HepG2 (cell line): Measurements from ENCODE around the gene TMEM132D. TPM values are rescaled to one million over a fixed set of nuclear protein-coding genes. Genes with fewer than 3 reads are reported as not detected.

Experiments used
- ATAC-seq: fragments of 200-7000 bp; cut with Tn5 transposase; 3 replicates; pipeline ENCODE4 v1.9.1; 2020; ENCODE audit warnings: mild to moderate bottlenecking, moderate library complexity
- BruUV-seq: library from RNA; stranded (reverse); fragments of 400-500 nt; replicated peaks from 2 replicates; lab custom pipeline; 2021; lab: Mats Ljungman, UMichigan
- CTCF ChIA-PET: fragments of 300-600 bp; formaldehyde crosslinking; extraction: SDS; loops from one replicate; lab custom pipeline; 2021; ENCODE audit warnings: low total read pairs, inconsistent platforms, low intra/inter-chr PET ratio; lab: Yijun Ruan, JAX
- POLR2A ChIA-PET: fragments of 350-600 bp; sonication (Branson Sonifier 250); formaldehyde crosslinking; loops from one replicate; lab custom pipeline; 2020; ENCODE audit warnings: antibody characterized with exemption, inconsistent platforms; lab: Yijun Ruan, JAX
- DNase-seq: peaks from one replicate; pipeline ENCODE4 v3.0.0-alpha.2; 2015; ENCODE audit warnings: low spot score
- FAIRE-seq: peaks from 3 replicates; lab custom pipeline; 2011; peaks lifted over from hg19 to GRCh38; lab: Jason Lieb, UNC
- H2AFZ ChIP-seq: one replicate; pipeline ENCODE4 v1.6.1; 2011; ENCODE audit warnings: low read length, inconsistent platforms
- H3K27ac ChIP-seq: fragments of 300-600 bp; 3 replicates; pipeline ENCODE4 v1.8.0; 2011; ENCODE audit warnings: mixed run types, mild to moderate bottlenecking, mixed read lengths, low read length, inconsistent platforms; ENCODE audit not compliant: insufficient read depth; ENCODE audit errors: extremely low read length
- H3K27me3 ChIP-seq, 2 experiments: fragments of 200-600 bp in 1 of 2; 2 replicates in 1 of 2; 3 replicates in 1 of 2; pipeline versions ENCODE4 v1.6.0 to v1.8.0; 2011; ENCODE audit warnings: low read length in 2 of 2, mild to moderate bottlenecking in 2 of 2, moderate library complexity in 2 of 2, inconsistent platforms in 1 of 2; ENCODE audit not compliant: insufficient read depth in 2 of 2, control insufficient read depth in 1 of 2
- H3K36me3 ChIP-seq, 2 experiments: fragments of 200-600 bp in 1 of 2; replicated peaks in 1 of 2; 2 replicates in 1 of 2; 3 replicates in 1 of 2; pipeline versions ENCODE4 v1.5.1 to v1.8.0; 2011; ENCODE audit warnings: low read length in 2 of 2, inconsistent platforms in 1 of 2; ENCODE audit not compliant: insufficient read depth in 2 of 2, control insufficient read depth in 1 of 2
- H3K4me1 ChIP-seq: 2 replicates; pipeline ENCODE4 v1.5.1; 2012; ENCODE audit warnings: low read length, inconsistent platforms; ENCODE audit not compliant: insufficient read depth
- H3K4me2 ChIP-seq: 2 replicates; pipeline ENCODE4 v1.6.0; 2011; ENCODE audit warnings: low read depth, low read length, inconsistent platforms
- H3K4me3 ChIP-seq, 3 experiments: fragments of 200-600 bp in 1 of 3; sonication (generic), shearing (Covaris generic) in 1 of 3; replicated peaks in 1 of 3; 2 replicates each; pipeline ENCODE4 v1.5.1; 2011 to 2016; ENCODE audit warnings: low read length in 3 of 3, inconsistent platforms in 2 of 3, low read depth in 2 of 3, mild to moderate bottlenecking in 2 of 3, control low read depth in 1 of 3, mixed read lengths in 1 of 3; ENCODE audit not compliant: insufficient read depth in 1 of 3
- H3K79me2 ChIP-seq: one replicate; pipeline ENCODE4 v1.6.1; 2011; ENCODE audit warnings: low read length, inconsistent platforms; ENCODE audit not compliant: insufficient read depth
- H3K9ac ChIP-seq: 2 replicates; pipeline ENCODE4 v1.6.0; 2011; ENCODE audit warnings: mild to moderate bottlenecking, low read depth, low read length, inconsistent platforms; ENCODE audit not compliant: insufficient read depth
- H3K9me3 ChIP-seq: 2 replicates; pipeline ENCODE4 v1.5.1; 2012; ENCODE audit warnings: mild to moderate bottlenecking, low read length
- H4K20me1 ChIP-seq: 2 replicates; pipeline ENCODE4 v1.6.0; 2011; ENCODE audit warnings: inconsistent platforms, mild to moderate bottlenecking, low read length, moderate library complexity; ENCODE audit not compliant: insufficient read depth
- AHDC1 ChIP-seq: sonication (generic); formaldehyde crosslinking; IDR thresholded peaks from 2 replicates; pipeline ENCODE4 v1.5.1; 2020; ENCODE audit warnings: mild to moderate bottlenecking, missing genetic modification reagents, borderline replicate concordance
- ATF7-NPFF ChIP-seq: sonication (generic); formaldehyde crosslinking; IDR thresholded peaks from 2 replicates; pipeline ENCODE4 v1.8.1; 2023; ENCODE audit warnings: mild to moderate bottlenecking, low read depth, missing genetic modification reagents, moderate library complexity
- CENPX ChIP-seq: sonication (generic); formaldehyde crosslinking; IDR thresholded peaks from 2 replicates; pipeline ENCODE4 v1.9.0; 2021; ENCODE audit warnings: mild to moderate bottlenecking, missing genetic modification reagents, moderate library complexity
- PHF5A ChIP-seq: IDR thresholded peaks from one replicate; pipeline ENCODE4 v1.6.1; 2018; ENCODE audit warnings: low read depth, missing genetic modification reagents; ENCODE audit not compliant: unreplicated experiment
- SIN3B ChIP-seq: fragments of 150-350 bp; IDR thresholded peaks from 2 replicates; pipeline ENCODE4 v1.6.1; 2014; ENCODE audit warnings: low read length
- SNAI1 ChIP-seq: sonication (generic); formaldehyde crosslinking; IDR thresholded peaks from 2 replicates; pipeline ENCODE4 v1.5.0; 2020; ENCODE audit warnings: mild to moderate bottlenecking, missing genetic modification reagents, borderline replicate concordance
- SOX5 ChIP-seq: IDR thresholded peaks from 2 replicates; pipeline ENCODE4 v1.6.1; 2016; ENCODE audit warnings: borderline replicate concordance
- ZBTB3 ChIP-seq: sonication (generic); formaldehyde crosslinking; IDR thresholded peaks from 2 replicates; pipeline ENCODE4 v1.4.0; 2020; ENCODE audit warnings: low read depth, mild to moderate bottlenecking, moderate library complexity, missing genetic modification reagents, borderline replicate concordance
- ZNF12 ChIP-seq: sonication (generic); formaldehyde crosslinking; IDR thresholded peaks from 2 replicates; pipeline ENCODE4 v1.5.0; 2020; ENCODE audit warnings: missing genetic modification reagents
- ZNF251 ChIP-seq: sonication (generic); formaldehyde crosslinking; IDR thresholded peaks from 2 replicates; pipeline ENCODE4 v1.9.0; 2021; ENCODE audit warnings: mild to moderate bottlenecking, missing genetic modification reagents
- WGBS: methylation state at CpG from one replicate; pipeline ENCODE4 v1.1.6; 2017; ENCODE audit warnings: low lambda C conversion rate; 5-methylcytosine and 5-hydroxymethylcytosine counted together
- in situ Hi-C: cut with HindIII; loops from 2 replicates; pipeline ENCODE4 v1.10.0; 2017; ENCODE audit warnings: low pct_unique_long_range_greater_than_20kb; ENCODE audit not compliant: extremely low pct_ligation_motif_present
- intact Hi-C: fragments of 100-400 bp; cut with micrococcal nuclease; formaldehyde crosslinking; loops from one replicate; pipeline ENCODE4 v1.10.0; 2022; ENCODE audit not compliant: unreplicated experiment
- polyA plus RNA-seq, 8 experiments: library from polyadenylated mRNA; depleted of rRNA in 3 of 8; stranded (reverse) in 7 of 8; unstranded in 1 of 8; fragments of >200 nt; fragmentation: Illumina TruSeq in 4 of 8; extraction: Trizol in 4 of 8; gene quantifications; 2 replicates each; pipeline versions ENCODE4 v1.2.1 to v1.2.3, GENCODE V29; 2011 to 2016; ENCODE audit warnings: low read depth in 4 of 8, missing spikeins in 1 of 8, mixed read lengths in 1 of 8; ENCODE audit not compliant: insufficient read depth in 1 of 8
- total RNA-seq, 5 experiments: library from RNA; depleted of rRNA; stranded (reverse); fragments of >200 nt; fragmentation: Illumina TruSeq; extraction: Trizol; gene quantifications; 2 replicates each; pipeline ENCODE4 v1.2.3, GENCODE V29; 2016; ENCODE audit warnings: low read depth in 1 of 5
- TF ChIP-seq, protein P1 (sequence below): fragments of 450-650 bp; IDR thresholded peaks from 2 replicates; pipeline ENCODE4 v1.6.1; 2017; ENCODE audit warnings: mild to moderate bottlenecking

The TMEM132D gene
- total and polyA plus RNA-seq, 2 of the 13 experiments (the other 11 are each of a cell fraction or from before 2014, with no cell fraction given): not detected

GRCh38 chr12:129588142-129588541 lies 315.7 kb downstream of the TMEM132D start:
- H2AFZ ChIP-seq: no peak overlapping the region
- no TSS peak for BruUV-seq
- POLR2A ChIA-PET: no interaction called here
- DNase-seq (no peak), FAIRE-seq (no peak), ATAC-seq (no peak)
- TF ChIP-seq ZBTB3 (CRISPR knock-in tag): no peak
- no peak for TF ChIP-seq ZNF251 (CRISPR knock-in tag)
- H3K4me1 ChIP-seq: no peaks in the 10 kb centered on the region
- no peaks in the 10 kb centered on the region for H3K79me2 ChIP-seq
- no peak overlapping the region for H3K4me2 ChIP-seq
- in situ Hi-C loops (no loop called here), intact Hi-C loops (no loop called here)
- H3K27me3 ChIP-seq: no peaks in the 10 kb centered on the region
- WGBS: 14% methylated on average over 4 of the region's 4 CpGs
- peaks cover 24% of the 10 kb centered on the region; the same call in 1 of the 2 replicates for H3K9me3 ChIP-seq
- CTCF ChIA-PET: no interaction called here
- no peaks in the 10 kb centered on the region for H4K20me1 ChIP-seq
- no peak overlapping the region for H3K27ac ChIP-seq
- H3K36me3 ChIP-seq: no peaks in the 10 kb centered on the region
- H3K4me3 ChIP-seq: no peak overlapping the region
- no peak overlapping the region for H3K9ac ChIP-seq

- in situ Hi-C loops: no loop called here
- CTCF ChIA-PET: no interaction called here
- POLR2A ChIA-PET: no interaction called here
- TF ChIP-seq ZNF12 (no peak), SNAI1 (CRISPR knock-in tag) (no peak), PHF5A (CRISPR knock-in tag) (no peak), SOX5 (no peak), SIN3B (no peak), CENPX (CRISPR knock-in tag) (no peak), AHDC1 (CRISPR knock-in tag) (no peak), ATF7-NPFF (CRISPR knock-in tag) (no peak)
- TF ChIP-seq, protein P1, sequence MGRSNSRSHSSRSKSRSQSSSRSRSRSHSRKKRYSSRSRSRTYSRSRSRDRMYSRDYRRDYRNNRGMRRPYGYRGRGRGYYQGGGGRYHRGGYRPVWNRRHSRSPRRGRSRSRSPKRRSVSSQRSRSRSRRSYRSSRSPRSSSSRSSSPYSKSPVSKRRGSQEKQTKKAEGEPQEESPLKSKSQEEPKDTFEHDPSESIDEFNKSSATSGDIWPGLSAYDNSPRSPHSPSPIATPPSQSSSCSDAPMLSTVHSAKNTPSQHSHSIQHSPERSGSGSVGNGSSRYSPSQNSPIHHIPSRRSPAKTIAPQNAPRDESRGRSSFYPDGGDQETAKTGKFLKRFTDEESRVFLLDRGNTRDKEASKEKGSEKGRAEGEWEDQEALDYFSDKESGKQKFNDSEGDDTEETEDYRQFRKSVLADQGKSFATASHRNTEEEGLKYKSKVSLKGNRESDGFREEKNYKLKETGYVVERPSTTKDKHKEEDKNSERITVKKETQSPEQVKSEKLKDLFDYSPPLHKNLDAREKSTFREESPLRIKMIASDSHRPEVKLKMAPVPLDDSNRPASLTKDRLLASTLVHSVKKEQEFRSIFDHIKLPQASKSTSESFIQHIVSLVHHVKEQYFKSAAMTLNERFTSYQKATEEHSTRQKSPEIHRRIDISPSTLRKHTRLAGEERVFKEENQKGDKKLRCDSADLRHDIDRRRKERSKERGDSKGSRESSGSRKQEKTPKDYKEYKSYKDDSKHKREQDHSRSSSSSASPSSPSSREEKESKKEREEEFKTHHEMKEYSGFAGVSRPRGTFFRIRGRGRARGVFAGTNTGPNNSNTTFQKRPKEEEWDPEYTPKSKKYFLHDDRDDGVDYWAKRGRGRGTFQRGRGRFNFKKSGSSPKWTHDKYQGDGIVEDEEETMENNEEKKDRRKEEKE: no peak
These were observed 318.5 kb downstream of the TMEM132D start for GRCh38 chr12:129585296-129585695.

More at GRCh38 chr12:129585296-129585695, 318.5 kb downstream of the TMEM132D start:
- no peak for ATAC-seq
- Histone ChIP-seq H2AFZ (no peak overlapping the region), H3K4me2 (no peak overlapping the region), H3K4me1 (no peaks in the 10 kb centered on the region), H3K27me3 (no peaks in the 10 kb centered on the region), H3K9me3 (peaks cover 19% of the 10 kb centered on the region; the same call in 1 of the 2 replicates), H3K36me3 (no peaks in the 10 kb centered on the region), H3K4me3 (no peak overlapping the region), H3K9ac (no peak overlapping the region), H3K27ac (no peak overlapping the region), H3K79me2 (no peaks in the 10 kb centered on the region), H4K20me1 (no peaks in the 10 kb centered on the region)
- intact Hi-C loops: no loop called here
- DNase-seq: no peak
- no TSS peak for BruUV-seq
- 42% methylated on average over 9 of the region's 9 CpGs for WGBS
- FAIRE-seq: no peak
